ENCODE data around the gene ZNF700.
A peak's percentile ranks its signal among the peaks of the same experiment; 100 is the strongest.
"Not testable (repeated sequence)": the region's sequence is repeated elsewhere in the genome, so short reads cannot be mapped to it uniquely, and the experiment has no call there.

The ZNF700 gene

DNA sequence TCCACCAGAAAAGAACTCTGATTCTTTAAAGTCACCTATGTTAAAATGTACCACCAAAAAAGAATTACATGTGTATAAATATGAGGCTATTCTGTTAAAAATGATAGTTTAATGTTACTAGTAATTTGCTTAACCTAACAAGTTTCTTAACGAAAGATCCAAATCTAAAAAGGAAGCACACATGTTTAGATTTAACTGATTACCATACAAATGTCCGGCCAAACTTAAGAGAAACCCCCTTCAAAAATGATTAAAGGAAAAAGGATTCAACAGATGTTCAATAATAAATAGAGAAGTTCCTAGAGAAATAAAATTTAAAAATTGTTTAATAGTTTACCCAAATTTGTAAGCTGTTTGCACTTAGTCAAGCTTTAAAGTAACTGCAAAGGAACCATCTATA is 42.3 kb upstream of the ZNF700 start:
- Histone ChIP-seq H4K8ac (ENCODE audit: low read length) (no peak overlapping the region), H3K4me2 (ENCODE audit: low read length, poor library complexity, severe bottlenecking) (no peak overlapping the region), H4K91ac (ENCODE audit: low read length) (no peak overlapping the region), H3K9ac (ENCODE audit: low read length) (no peak overlapping the region), H2AFZ (ENCODE audit: low read depth, low read length) (no peak overlapping the region), H2AK5ac (ENCODE audit: low read length, severe bottlenecking) (no peak overlapping the region), H3K4ac (ENCODE audit: low read depth in 1 of 2, low read length in 2 of 2) (no peak overlapping the region), H3K27me3 (ENCODE audit: control insufficient read depth in 1 of 2, insufficient read depth in 1 of 2, low read length in 2 of 2) (peaks cover 0 to 6% of the 10 kb centered on the region in 2 experiments), H2BK15ac (ENCODE audit: low read depth, poor library complexity, severe bottlenecking) (no peak overlapping the region), H3K4me3 (ENCODE audit: insufficient read depth in 1 of 2, low read depth in 1 of 2, low read length in 2 of 2) (no peak overlapping the region), H3K14ac (ENCODE audit: low read length in 2 of 2) (no peak overlapping the region), H3K23ac (ENCODE audit: low read length in 2 of 2) (no peak overlapping the region), H3K9me3 (ENCODE audit: control insufficient read depth, low read length) (no peaks in the 10 kb centered on the region), H2BK12ac (ENCODE audit: low read length in 2 of 2) (no peak overlapping the region), H3K27ac (ENCODE audit: low read length, poor library complexity, severe bottlenecking) (no peak overlapping the region), H2BK120ac (ENCODE audit: low read depth, low read length) (no peak overlapping the region), H3K79me1 (replicated peaks; ENCODE audit: low read length, poor library complexity, severe bottlenecking) (no peaks in the 10 kb centered on the region), H3K36me3 (ENCODE audit: control insufficient read depth in 1 of 2, insufficient read depth in 2 of 2, low read depth in 1 of 2, low read length in 2 of 2) (no peaks in the 10 kb centered on the region), H2BK5ac (ENCODE audit: low read depth, low read length, poor library complexity, severe bottlenecking) (no peak overlapping the region), H3K18ac (ENCODE audit: low read depth in 1 of 2, low read length in 2 of 2) (no peak overlapping the region), H3K4me1 (ENCODE audit: control insufficient read depth, insufficient read depth, low read depth, low read length) (peaks cover 3% of the 10 kb centered on the region)
- no peak for DNase-seq
- WGBS: no CpG with 5 or more reads among the region's 2 CpGs

DNA sequence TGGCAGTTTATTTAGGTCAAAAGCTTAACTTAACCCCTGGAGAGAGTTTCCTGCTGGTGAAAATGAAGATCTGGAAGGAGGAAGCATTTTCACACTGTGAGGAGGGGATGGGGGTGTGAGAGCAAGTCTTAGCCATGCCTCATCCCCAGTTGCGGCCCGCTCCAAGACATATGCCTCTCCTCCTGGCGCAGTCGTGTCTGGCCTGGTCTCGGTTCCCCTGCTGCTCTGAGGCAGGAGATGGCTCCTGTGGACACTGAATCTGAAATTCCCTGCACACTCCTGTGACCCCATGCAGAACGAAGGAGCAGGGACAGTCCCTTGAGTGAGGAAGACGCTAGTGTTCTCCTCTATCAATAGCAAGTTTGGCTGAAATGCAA is 37.7 kb upstream of the ZNF700 start:
- peaks cover 8% of the 10 kb centered on the region for H3K79me1 ChIP-seq (replicated peaks; ENCODE audit: low read length, poor library complexity, severe bottlenecking)
- H4K91ac ChIP-seq (ENCODE audit: low read length): no peak overlapping the region
- H3K14ac ChIP-seq (ENCODE audit: low read length in 2 of 2): no peak overlapping the region
- peak overlapping the region; percentile 30 for H2AFZ ChIP-seq (ENCODE audit: low read depth, low read length)
- H3K4me1 ChIP-seq (ENCODE audit: control insufficient read depth, insufficient read depth, low read depth, low read length): peaks cover 3% of the 10 kb centered on the region
- DNase-seq: no peak
- peaks cover 0 to 3% of the 10 kb centered on the region in 2 experiments for H3K27me3 ChIP-seq (ENCODE audit: control insufficient read depth in 1 of 2, insufficient read depth in 1 of 2, low read length in 2 of 2)
- peak overlapping the region; percentile 30 for H4K8ac ChIP-seq (ENCODE audit: low read length)
- H2AK5ac ChIP-seq (ENCODE audit: low read length, severe bottlenecking): no peak overlapping the region
- H3K4me3 ChIP-seq (ENCODE audit: insufficient read depth in 1 of 2, low read depth in 1 of 2, low read length in 2 of 2): peak overlapping the region in 1 of 2 experiments; percentile 88
- WGBS: 50% methylated on average over 7 of the region's 7 CpGs
- peak overlapping the region; percentile 43 for H3K27ac ChIP-seq (ENCODE audit: low read length, poor library complexity, severe bottlenecking)
- no peak overlapping the region for H2BK12ac ChIP-seq (ENCODE audit: low read length in 2 of 2)
- H2BK5ac ChIP-seq (ENCODE audit: low read depth, low read length, poor library complexity, severe bottlenecking): no peak overlapping the region
- H3K9ac ChIP-seq (ENCODE audit: low read length): peak overlapping the region; percentile 83
- no peak overlapping the region for H2BK15ac ChIP-seq (ENCODE audit: low read depth, poor library complexity, severe bottlenecking)
- peak overlapping the region; percentile 29 for H2BK120ac ChIP-seq (ENCODE audit: low read depth, low read length)
- no peak overlapping the region for H3K23ac ChIP-seq (ENCODE audit: low read length in 2 of 2)
- H3K4ac ChIP-seq (ENCODE audit: low read depth in 1 of 2, low read length in 2 of 2): no peak overlapping the region
- H3K4me2 ChIP-seq (ENCODE audit: low read length, poor library complexity, severe bottlenecking): peak overlapping the region; percentile 77
- H3K9me3 ChIP-seq (ENCODE audit: control insufficient read depth, low read length): no peaks in the 10 kb centered on the region
- H3K18ac ChIP-seq (ENCODE audit: low read depth in 1 of 2, low read length in 2 of 2): peak overlapping the region in 1 of 2 experiments; percentile 13
- H3K36me3 ChIP-seq (ENCODE audit: control insufficient read depth in 1 of 2, insufficient read depth in 2 of 2, low read depth in 1 of 2, low read length in 2 of 2): peaks cover 0 to 12% of the 10 kb centered on the region in 2 experiments

DNA sequence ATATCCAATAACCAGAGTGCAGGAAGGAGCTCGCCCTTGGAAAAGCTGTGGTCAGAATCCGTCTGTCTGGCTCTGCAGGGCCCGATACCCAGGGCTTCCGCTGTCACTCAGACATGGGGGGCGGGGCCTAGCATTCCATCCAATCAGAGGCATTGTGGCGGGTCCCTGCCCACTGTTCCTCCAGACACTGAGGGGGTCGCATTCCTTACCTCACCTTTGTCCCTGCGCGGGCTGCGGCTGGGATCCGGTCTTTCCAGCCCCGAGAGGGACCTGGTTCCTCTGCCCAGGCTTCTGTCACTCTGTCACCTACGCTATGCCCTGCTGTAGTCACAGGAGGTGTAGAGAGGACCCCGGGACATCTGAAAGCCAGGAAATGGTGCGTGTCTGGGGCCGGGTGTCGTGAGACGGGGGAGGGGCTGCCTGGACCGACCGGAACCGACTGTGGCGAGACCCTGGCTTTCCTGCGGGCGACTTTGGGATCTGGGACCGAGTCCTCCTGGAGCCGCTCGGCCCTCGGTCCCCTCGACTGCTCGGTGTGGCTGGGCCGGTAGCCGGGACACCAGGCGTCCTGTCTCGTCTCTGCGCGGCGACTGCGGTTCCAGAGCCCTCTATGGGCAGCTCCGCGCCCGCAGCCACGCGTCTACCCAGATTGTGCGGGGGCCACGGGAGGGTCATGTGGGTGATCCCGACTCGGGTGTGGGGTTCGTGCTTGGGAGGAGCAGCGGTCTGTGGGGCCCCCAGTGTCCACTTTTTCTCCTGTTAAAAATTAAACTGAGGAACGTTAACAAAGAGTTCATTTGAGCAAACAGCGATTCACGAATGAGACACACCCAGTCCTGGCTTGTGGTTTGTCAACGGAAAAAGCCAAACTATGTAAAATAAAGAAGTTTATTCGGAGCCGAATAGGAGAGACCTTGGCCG is 37.0 kb upstream of the ZNF700 start, which contains the start of gene ZNF69:
Gene ZNF69, plus strand, starts transcription at position 172 of the 921 bp plus-strand sequence. Its CDS starts 142 bp downstream, at position 314.
- Histone ChIP-seq H3K9me3 (ENCODE audit: control insufficient read depth, low read length) (no peaks in the 10 kb centered on the region), H2BK12ac (ENCODE audit: low read length in 2 of 2) (peak within 1 kb of the TSS; percentile 15 to 76), H3K79me1 (replicated peaks; ENCODE audit: low read length, poor library complexity, severe bottlenecking) (peaks cover 10% of the 10 kb centered on the region), H2BK5ac (ENCODE audit: low read depth, low read length, poor library complexity, severe bottlenecking) (peak within 1 kb of the TSS; percentile 95), H3K9ac (ENCODE audit: low read length) (peak within 1 kb of the TSS; percentile 83), H3K4me3 (ENCODE audit: insufficient read depth in 1 of 2, low read depth in 1 of 2, low read length in 2 of 2) (peak within 1 kb of the TSS; percentile 88 to 89), H4K8ac (ENCODE audit: low read length) (peak within 1 kb of the TSS; percentile 30), H3K4me2 (ENCODE audit: low read length, poor library complexity, severe bottlenecking) (peak within 1 kb of the TSS; percentile 77), H3K4me1 (ENCODE audit: control insufficient read depth, insufficient read depth, low read depth, low read length) (peaks cover 3% of the 10 kb centered on the region), H3K4ac (ENCODE audit: low read depth in 1 of 2, low read length in 2 of 2) (peak within 1 kb of the TSS; percentile 46 to 95), H3K27me3 (ENCODE audit: control insufficient read depth in 1 of 2, insufficient read depth in 1 of 2, low read length in 2 of 2) (no peaks in the 10 kb centered on the region), H2BK120ac (ENCODE audit: low read depth, low read length) (peak within 1 kb of the TSS; percentile 29), H2BK15ac (ENCODE audit: low read depth, poor library complexity, severe bottlenecking) (peak within 1 kb of the TSS; percentile 54), H2AFZ (ENCODE audit: low read depth, low read length) (peak within 1 kb of the TSS; percentile 98), H3K18ac (ENCODE audit: low read depth in 1 of 2, low read length in 2 of 2) (peak within 1 kb of the TSS; percentile 56 to 94), H3K14ac (ENCODE audit: low read length in 2 of 2) (peak within 1 kb of the TSS in 1 of 2 experiments; percentile 62), H4K91ac (ENCODE audit: low read length) (no peak within 1 kb of the TSS), H3K36me3 (ENCODE audit: control insufficient read depth in 1 of 2, insufficient read depth in 2 of 2, low read depth in 1 of 2, low read length in 2 of 2) (peaks cover 0 to 14% of the 10 kb centered on the region in 2 experiments), H3K27ac (ENCODE audit: low read length, poor library complexity, severe bottlenecking) (peak within 1 kb of the TSS; percentile 98), H2AK5ac (ENCODE audit: low read length, severe bottlenecking) (peak within 1 kb of the TSS; percentile 74), H3K23ac (ENCODE audit: low read length in 2 of 2) (no peak within 1 kb of the TSS)
- 2% methylated on average over 56 of the region's 56 CpGs for WGBS
- peak; percentile 87 for DNase-seq

DNA sequence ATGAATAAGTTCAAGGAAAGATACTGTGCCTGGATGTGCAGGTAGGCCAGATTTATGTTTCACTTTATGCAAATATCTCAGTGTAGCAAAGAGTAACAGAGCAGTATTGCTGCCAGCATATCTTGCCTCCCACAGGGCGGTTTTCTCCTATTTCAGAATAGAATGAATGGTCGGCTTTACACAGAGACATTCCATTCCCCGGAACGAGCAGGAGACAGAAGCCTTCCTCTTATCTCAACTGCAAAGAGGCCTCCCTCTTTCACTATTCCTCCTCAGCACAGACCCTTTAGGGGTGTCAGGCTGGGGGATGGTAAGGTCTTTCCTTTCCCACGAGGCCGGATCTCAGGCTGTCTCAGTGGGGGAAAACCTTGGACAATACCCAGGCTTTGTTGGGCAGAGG is 35.0 kb upstream of the ZNF700 start:
- not testable (repeated sequence) for H3K4me1 ChIP-seq (ENCODE audit: control insufficient read depth, insufficient read depth, low read depth, low read length); H3K9me3 ChIP-seq (ENCODE audit: control insufficient read depth, low read length); H2BK120ac ChIP-seq (ENCODE audit: low read depth, low read length); H3K23ac ChIP-seq (ENCODE audit: low read length in 2 of 2); H3K9ac ChIP-seq (ENCODE audit: low read length); H2AFZ ChIP-seq (ENCODE audit: low read depth, low read length); H4K8ac ChIP-seq (ENCODE audit: low read length); DNase-seq; H2BK15ac ChIP-seq (ENCODE audit: low read depth, poor library complexity, severe bottlenecking); H3K4me3 ChIP-seq (ENCODE audit: insufficient read depth in 1 of 2, low read depth in 1 of 2, low read length in 2 of 2); H4K91ac ChIP-seq (ENCODE audit: low read length); H2BK12ac ChIP-seq (ENCODE audit: low read length in 2 of 2); H2BK5ac ChIP-seq (ENCODE audit: low read depth, low read length, poor library complexity, severe bottlenecking); H3K4me2 ChIP-seq (ENCODE audit: low read length, poor library complexity, severe bottlenecking); H3K4ac ChIP-seq (ENCODE audit: low read depth in 1 of 2, low read length in 2 of 2); H3K18ac ChIP-seq (ENCODE audit: low read depth in 1 of 2, low read length in 2 of 2); H3K27me3 ChIP-seq (ENCODE audit: control insufficient read depth in 1 of 2, insufficient read depth in 1 of 2, low read length in 2 of 2); H2AK5ac ChIP-seq (ENCODE audit: low read length, severe bottlenecking); H3K27ac ChIP-seq (ENCODE audit: low read length, poor library complexity, severe bottlenecking); H3K14ac ChIP-seq (ENCODE audit: low read length in 2 of 2)
- Histone ChIP-seq H3K36me3 (ENCODE audit: control insufficient read depth in 1 of 2, insufficient read depth in 2 of 2, low read depth in 1 of 2, low read length in 2 of 2) (peaks cover 0 to 29% of the 10 kb centered on the region in 2 experiments), H3K79me1 (replicated peaks; ENCODE audit: low read length, poor library complexity, severe bottlenecking) (peaks cover 24% of the 10 kb centered on the region)
- 56% methylated on average over 6 of the region's 6 CpGs for WGBS
